Mucosa of descending colon (tissue), 3 donors: ENCODE results near the gene ISY1. TPM values are rescaled to one million over a fixed set of nuclear protein-coding genes. Genes with fewer than 3 reads are reported as not detected.

Experiments
- ATAC-seq: fragments of 200-7000 bp; cut with Tn5 transposase; one replicate; pipeline ENCODE4 v1.9.1; 2020; ENCODE audit warnings: mild to moderate bottlenecking, moderate library complexity
- DNase-seq, 3 donors: peaks; one replicate each; pipeline ENCODE4 v3.0.0-alpha.2; 2020
- H3K36me3 ChIP-seq: fragments of 200-600 bp; one replicate; pipeline ENCODE4 v1.8.0; 2021; ENCODE audit warnings: low read depth, mild to moderate bottlenecking
- H3K4me1 ChIP-seq: fragments of 200-600 bp; one replicate; pipeline ENCODE4 v1.8.0; 2021; ENCODE audit warnings: low read depth, mild to moderate bottlenecking
- H3K4me3 ChIP-seq: fragments of 200-600 bp; one replicate; pipeline ENCODE4 v1.8.0; 2021; ENCODE audit warnings: mild to moderate bottlenecking
- H3K9me3 ChIP-seq: fragments of 200-600 bp; one replicate; pipeline ENCODE4 v1.8.0; 2021; ENCODE audit warnings: mild to moderate bottlenecking
- CTCF ChIP-seq: fragments of 200-600 bp; IDR thresholded peaks from one replicate; pipeline ENCODE4 v1.8.0; 2022; ENCODE audit warnings: antibody characterized with exemption, mild to moderate bottlenecking
- intact Hi-C, 2 donors: fragments of 100-400 bp; cut with DNase I in 1 of 2; cut with micrococcal nuclease in 1 of 2; formaldehyde crosslinking; loops; one replicate each; pipeline versions ENCODE4 v1.11.0 to v1.11.1; 2022; cut with DNase I, micrococcal nuclease
- total RNA-seq, 3 donors: library from RNA; stranded (reverse); fragmentation: NEBNext Ultra II Directional in 2 of 3; extraction: Animal tissue kit (Norgen Biotek cat#: 25700) in 2 of 3; gene quantifications; one replicate each; pipeline versions ENCODE4 v1.2.1 to v1.2.4, GENCODE V29; 2021 to 2023
- donor health status: DM: no; HTN: no; CAD: no; lungs with moderate emphysema.
- donor health status: DM: no; HTN: no; CAD: no.
- donor health status: DM: no; HTN: yes; CAD: no.

ISY1 gene
- total RNA-seq, 3 donors from 2014 or later: 24.2 to 37.5 (median 28.9) TPM

GRCh38 chr3:129085818-129086217, 75.0 kb downstream of the ISY1 start:
- intact Hi-C loops: no loop called here
- Histone ChIP-seq H3K9me3 (no peaks in the 10 kb centered on the region), H3K36me3 (no peaks in the 10 kb centered on the region), H3K4me1 (peaks cover 2% of the 10 kb centered on the region), H3K4me3 (no peak overlapping the region)
- no peak for DNase-seq
- no peak for TF ChIP-seq CTCF
- no peak for ATAC-seq

DNA sequence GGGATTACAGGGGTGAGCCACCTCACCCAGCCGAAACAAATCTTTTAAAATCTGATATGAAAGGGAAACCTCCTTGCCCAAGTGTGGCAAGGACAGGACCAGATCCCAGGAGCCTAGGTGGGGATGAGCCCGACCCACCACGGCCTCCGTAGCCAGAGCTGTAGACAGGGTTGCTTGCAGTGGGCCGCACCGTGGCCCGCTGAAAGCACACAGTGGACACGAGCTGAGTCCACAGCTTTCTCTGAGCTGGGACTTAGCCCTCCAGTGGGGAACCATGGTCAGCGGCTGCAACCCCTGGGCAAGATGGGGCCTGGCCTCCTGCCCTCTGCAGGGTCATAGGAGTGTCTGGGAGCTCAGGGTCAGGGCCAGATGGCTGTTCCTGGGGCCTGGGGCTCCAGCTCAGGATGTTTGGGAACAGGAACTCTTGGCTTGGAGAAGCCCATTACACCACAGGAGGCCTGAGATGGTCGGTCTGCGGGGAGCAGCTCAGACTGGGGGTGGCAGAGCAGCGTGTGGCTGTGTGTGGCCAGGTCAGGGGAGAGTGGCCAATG, 75.6 kb downstream of the ISY1 start:
- Histone ChIP-seq H3K36me3 (no peaks in the 10 kb centered on the region), H3K4me1 (peaks cover 2% of the 10 kb centered on the region), H3K9me3 (no peaks in the 10 kb centered on the region), H3K4me3 (no peak overlapping the region)
- intact Hi-C loops: no loop called here
- no peak for DNase-seq
- no peak for TF ChIP-seq CTCF
- ATAC-seq: no peak

GRCh38 chr3:129084501-129084900, 76.4 kb downstream of the ISY1 start:
- intact Hi-C loops: no loop called here

DNA sequence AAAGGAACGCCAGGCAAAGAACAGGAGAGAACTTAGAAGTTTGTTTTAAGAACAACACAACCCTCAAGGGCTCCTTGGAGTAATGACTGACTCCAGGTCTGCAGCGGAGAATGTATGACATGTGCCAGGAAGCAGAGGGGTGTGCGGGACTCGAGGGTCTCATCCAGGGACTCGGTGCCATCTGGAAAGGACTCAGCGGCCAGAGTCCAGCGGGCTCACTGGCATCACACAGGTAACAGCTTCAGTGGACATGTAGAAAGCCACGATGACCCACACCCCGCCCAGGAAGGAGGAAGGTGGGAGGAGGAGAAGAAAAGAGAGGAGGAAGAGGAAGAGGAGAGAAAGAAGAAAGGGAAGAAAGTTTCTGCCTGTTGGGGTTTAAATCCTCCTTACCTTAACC, 78.8 kb downstream of the ISY1 start:
- intact Hi-C loops: no loop called here
- TF ChIP-seq CTCF: no peak
- DNase-seq: no peak
- no peaks in the 10 kb centered on the region for H3K4me1 ChIP-seq
- no peak overlapping the region for H3K4me3 ChIP-seq
- no peak for ATAC-seq
- no peaks in the 10 kb centered on the region for H3K36me3 ChIP-seq
- no peaks in the 10 kb centered on the region for H3K9me3 ChIP-seq

More at GRCh38 chr3:129084501-129084900, 76.4 kb downstream of the ISY1 start:
- TF ChIP-seq CTCF: no peak
- Histone ChIP-seq H3K4me1 (peaks cover 2% of the 10 kb centered on the region), H3K4me3 (no peak overlapping the region), H3K9me3 (no peaks in the 10 kb centered on the region), H3K36me3 (no peaks in the 10 kb centered on the region)
- DNase-seq (no peak), ATAC-seq (no peak)

DNA sequence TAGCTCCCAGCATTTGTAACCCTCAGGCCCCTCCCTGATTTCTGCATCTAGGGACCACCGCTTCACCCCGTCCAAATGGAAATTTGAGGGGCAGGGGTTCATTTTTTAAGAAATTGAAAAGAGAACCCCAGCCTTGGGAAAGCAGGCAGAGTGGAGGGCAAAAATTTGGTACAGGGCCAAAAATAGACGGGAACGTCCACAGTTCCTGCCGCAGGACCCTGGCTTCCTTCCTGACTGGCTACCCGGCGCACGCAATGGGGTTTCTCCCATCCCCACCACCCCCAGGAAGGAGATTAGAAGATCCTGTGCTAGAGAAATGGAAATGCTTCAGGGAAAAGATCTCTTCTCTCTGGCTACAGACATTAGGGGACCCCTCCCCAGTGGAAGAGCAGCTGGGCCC, 79.4 kb downstream of the ISY1 start:
- H3K4me1 ChIP-seq: no peaks in the 10 kb centered on the region
- H3K36me3 ChIP-seq: no peaks in the 10 kb centered on the region
- intact Hi-C loops: no loop called here
- no peak for TF ChIP-seq CTCF
- ATAC-seq (no peak), DNase-seq (no peak)
- no peaks in the 10 kb centered on the region for H3K9me3 ChIP-seq
- H3K4me3 ChIP-seq: no peak overlapping the region

DNA sequence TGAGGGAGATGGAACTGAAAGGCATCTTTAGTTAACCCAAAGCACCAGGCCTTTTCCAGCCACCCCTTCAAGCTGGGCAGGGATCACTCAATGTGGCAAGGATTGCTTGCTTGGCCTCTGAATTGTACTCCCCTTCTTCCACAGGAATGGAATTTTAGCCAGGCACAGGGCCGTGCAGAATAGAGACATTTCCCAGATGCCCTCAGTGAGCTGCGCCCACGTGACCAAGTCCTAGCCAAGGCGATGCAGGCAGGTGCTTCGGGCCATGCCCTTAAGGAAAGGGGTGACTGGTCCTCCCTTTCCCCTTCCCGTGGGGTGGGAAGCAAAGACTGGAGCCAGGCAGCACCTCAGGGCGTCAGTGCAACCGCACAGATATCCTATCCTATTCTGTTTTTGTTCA, 82.4 kb downstream of the ISY1 start:
- intact Hi-C loops: no loop called here
- H3K4me3 ChIP-seq: no peak overlapping the region
- ATAC-seq: no peak
- no peaks in the 10 kb centered on the region for H3K9me3 ChIP-seq
- no peaks in the 10 kb centered on the region for H3K4me1 ChIP-seq
- no peak for TF ChIP-seq CTCF
- H3K36me3 ChIP-seq: no peaks in the 10 kb centered on the region
- no peak for DNase-seq
